HCT116 (cell line): ENCODE measurements around the gene FNDC3B.

Experiments
- CBX3 ChIP-seq: IDR thresholded peaks from 2 replicates; pipeline ENCODE4 v1.6.1; 2012; ENCODE audit warnings: low read depth
- CEBPB ChIP-seq: IDR thresholded peaks from 2 replicates; pipeline ENCODE4 v1.6.1; 2012; ENCODE audit warnings: low read depth
- ELF1 ChIP-seq: IDR thresholded peaks from 2 replicates; pipeline ENCODE4 v1.6.1; 2012; ENCODE audit warnings: low read depth, borderline replicate concordance
- EZH2 ChIP-seq: fragments of 200-600 bp; sonication (generic); IDR thresholded peaks from 2 replicates; pipeline ENCODE4 v1.6.1; 2017; ENCODE audit warnings: antibody characterized with exemption, mixed run types
- EZH2phosphoT487 ChIP-seq: fragments of 200-600 bp; IDR thresholded peaks from 2 replicates; pipeline ENCODE4 v1.6.1; 2018; ENCODE audit warnings: antibody characterized with exemption, borderline replicate concordance
- FOSL1 ChIP-seq: IDR thresholded peaks from 2 replicates; pipeline ENCODE4 v1.6.1; 2012; ENCODE audit warnings: low read depth
- MAX ChIP-seq: IDR thresholded peaks from 2 replicates; pipeline ENCODE4 v1.6.1; 2012
- POLR2A ChIP-seq: IDR thresholded peaks from 2 replicates; pipeline ENCODE4 v1.7.0; 2011; ENCODE audit warnings: borderline replicate concordance; ENCODE audit not compliant: insufficient read depth, insufficient read length; ENCODE audit errors: extremely low read depth
- POLR2AphosphoS5 ChIP-seq: IDR thresholded peaks from 2 replicates; pipeline ENCODE4 v1.6.1; 2011; ENCODE audit warnings: mild to moderate bottlenecking, low read depth, low read length, moderate library complexity
- ZNF274 ChIP-seq: fragments of 200-500 bp; sonication (Bioruptor generic); IDR thresholded peaks from 2 replicates; pipeline ENCODE4 v1.6.1; 2014; ENCODE audit warnings: mild to moderate bottlenecking, low read depth, low read length, inconsistent platforms
- TF ChIP-seq, protein P1 (sequence below), 3 experiments: fragments of 200-600 bp in 1 of 3; sonication (generic) in 1 of 3; IDR thresholded peaks in 2 of 3; conservative IDR thresholded peaks in 1 of 3; 2 replicates each; pipeline ENCODE4 v1.5.1; 2012 to 2017; ENCODE audit warnings: low read depth in 2 of 3, low read length in 2 of 3, antibody characterized with exemption in 1 of 3, borderline replicate concordance in 1 of 3, control low read depth in 1 of 3, mild to moderate bottlenecking in 1 of 3, mixed read lengths in 1 of 3, mixed run types in 1 of 3, moderate library complexity in 1 of 3; ENCODE audit not compliant: insufficient read depth in 1 of 3
- TF ChIP-seq, protein P2 (sequence below): IDR thresholded peaks from 2 replicates; pipeline ENCODE4 v1.6.1; 2012; ENCODE audit warnings: low read depth

DNA sequence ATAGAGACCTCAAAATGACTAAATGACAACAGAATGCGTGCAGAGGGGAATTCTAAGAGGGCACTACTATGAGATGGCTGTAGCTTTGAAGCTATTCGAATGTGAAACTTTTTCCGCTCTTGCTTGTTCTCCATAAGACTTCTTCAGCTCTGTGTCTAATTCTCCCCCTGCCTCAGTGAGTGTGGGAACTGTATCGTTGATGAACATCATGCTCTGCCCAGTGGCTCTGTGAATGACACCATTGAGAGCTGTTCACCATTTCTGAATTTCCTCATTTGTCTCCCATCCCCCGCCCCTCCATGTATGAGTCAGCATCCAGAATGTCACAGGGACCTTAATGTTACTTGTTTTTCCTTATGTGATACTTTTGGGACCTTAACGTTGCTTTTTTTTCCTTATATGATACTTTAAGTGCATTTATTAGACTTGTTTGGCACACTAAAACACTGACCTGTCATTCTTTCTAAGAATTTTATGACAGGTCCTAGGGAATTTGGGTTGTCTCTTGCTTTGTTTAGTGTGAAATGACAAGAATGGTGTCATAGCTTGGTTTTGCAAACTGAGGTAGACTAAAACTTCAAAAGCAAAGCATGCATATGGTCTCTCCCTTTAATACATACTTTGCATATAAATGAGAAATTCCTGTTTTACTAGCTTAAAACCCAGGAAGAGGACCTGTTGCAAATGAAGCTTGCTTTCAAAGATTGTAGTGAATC lies 99.6 kb downstream of the FNDC3B start:
- TF ChIP-seq, protein P1, sequence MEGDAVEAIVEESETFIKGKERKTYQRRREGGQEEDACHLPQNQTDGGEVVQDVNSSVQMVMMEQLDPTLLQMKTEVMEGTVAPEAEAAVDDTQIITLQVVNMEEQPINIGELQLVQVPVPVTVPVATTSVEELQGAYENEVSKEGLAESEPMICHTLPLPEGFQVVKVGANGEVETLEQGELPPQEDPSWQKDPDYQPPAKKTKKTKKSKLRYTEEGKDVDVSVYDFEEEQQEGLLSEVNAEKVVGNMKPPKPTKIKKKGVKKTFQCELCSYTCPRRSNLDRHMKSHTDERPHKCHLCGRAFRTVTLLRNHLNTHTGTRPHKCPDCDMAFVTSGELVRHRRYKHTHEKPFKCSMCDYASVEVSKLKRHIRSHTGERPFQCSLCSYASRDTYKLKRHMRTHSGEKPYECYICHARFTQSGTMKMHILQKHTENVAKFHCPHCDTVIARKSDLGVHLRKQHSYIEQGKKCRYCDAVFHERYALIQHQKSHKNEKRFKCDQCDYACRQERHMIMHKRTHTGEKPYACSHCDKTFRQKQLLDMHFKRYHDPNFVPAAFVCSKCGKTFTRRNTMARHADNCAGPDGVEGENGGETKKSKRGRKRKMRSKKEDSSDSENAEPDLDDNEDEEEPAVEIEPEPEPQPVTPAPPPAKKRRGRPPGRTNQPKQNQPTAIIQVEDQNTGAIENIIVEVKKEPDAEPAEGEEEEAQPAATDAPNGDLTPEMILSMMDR (IDR thresholded peaks at IDR 0.05 in 2 of 3, conservative IDR thresholded peaks at IDR 0.05 in 1 of 3; ENCODE audit: borderline replicate concordance in 1 of 3, insufficient read depth in 1 of 3, low read depth in 2 of 3, low read length in 2 of 3), result no peak
- TF ChIP-seq POLR2AphosphoS5, result no peak
- no peak for TF ChIP-seq POLR2A
- no peak for TF ChIP-seq ELF1
- TF ChIP-seq, protein P2, sequence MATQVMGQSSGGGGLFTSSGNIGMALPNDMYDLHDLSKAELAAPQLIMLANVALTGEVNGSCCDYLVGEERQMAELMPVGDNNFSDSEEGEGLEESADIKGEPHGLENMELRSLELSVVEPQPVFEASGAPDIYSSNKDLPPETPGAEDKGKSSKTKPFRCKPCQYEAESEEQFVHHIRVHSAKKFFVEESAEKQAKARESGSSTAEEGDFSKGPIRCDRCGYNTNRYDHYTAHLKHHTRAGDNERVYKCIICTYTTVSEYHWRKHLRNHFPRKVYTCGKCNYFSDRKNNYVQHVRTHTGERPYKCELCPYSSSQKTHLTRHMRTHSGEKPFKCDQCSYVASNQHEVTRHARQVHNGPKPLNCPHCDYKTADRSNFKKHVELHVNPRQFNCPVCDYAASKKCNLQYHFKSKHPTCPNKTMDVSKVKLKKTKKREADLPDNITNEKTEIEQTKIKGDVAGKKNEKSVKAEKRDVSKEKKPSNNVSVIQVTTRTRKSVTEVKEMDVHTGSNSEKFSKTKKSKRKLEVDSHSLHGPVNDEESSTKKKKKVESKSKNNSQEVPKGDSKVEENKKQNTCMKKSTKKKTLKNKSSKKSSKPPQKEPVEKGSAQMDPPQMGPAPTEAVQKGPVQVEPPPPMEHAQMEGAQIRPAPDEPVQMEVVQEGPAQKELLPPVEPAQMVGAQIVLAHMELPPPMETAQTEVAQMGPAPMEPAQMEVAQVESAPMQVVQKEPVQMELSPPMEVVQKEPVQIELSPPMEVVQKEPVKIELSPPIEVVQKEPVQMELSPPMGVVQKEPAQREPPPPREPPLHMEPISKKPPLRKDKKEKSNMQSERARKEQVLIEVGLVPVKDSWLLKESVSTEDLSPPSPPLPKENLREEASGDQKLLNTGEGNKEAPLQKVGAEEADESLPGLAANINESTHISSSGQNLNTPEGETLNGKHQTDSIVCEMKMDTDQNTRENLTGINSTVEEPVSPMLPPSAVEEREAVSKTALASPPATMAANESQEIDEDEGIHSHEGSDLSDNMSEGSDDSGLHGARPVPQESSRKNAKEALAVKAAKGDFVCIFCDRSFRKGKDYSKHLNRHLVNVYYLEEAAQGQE, result no peak
- TF ChIP-seq CBX3, result no peak
- no peak for TF ChIP-seq EZH2
- peak; percentile 84 for TF ChIP-seq FOSL1
- peak; percentile 49; the same call in 1 of the 2 replicates for TF ChIP-seq MAX
- no peak for TF ChIP-seq CEBPB
- no peak for TF ChIP-seq EZH2phosphoT487
- no peak for TF ChIP-seq ZNF274
